HG02970 (cell line): ENCODE data around the gene PDK2.

Source experiments
- ATAC-seq: cut with Tn5 transposase; IDR thresholded peaks from one replicate; pipeline ENCODE4 v1.9.1; 2021; ENCODE audit warnings: mild to moderate bottlenecking, moderate library complexity, moderate number of reproducible peaks; ENCODE audit not compliant: unreplicated experiment, low FRiP score

The PDK2 gene

DNA sequence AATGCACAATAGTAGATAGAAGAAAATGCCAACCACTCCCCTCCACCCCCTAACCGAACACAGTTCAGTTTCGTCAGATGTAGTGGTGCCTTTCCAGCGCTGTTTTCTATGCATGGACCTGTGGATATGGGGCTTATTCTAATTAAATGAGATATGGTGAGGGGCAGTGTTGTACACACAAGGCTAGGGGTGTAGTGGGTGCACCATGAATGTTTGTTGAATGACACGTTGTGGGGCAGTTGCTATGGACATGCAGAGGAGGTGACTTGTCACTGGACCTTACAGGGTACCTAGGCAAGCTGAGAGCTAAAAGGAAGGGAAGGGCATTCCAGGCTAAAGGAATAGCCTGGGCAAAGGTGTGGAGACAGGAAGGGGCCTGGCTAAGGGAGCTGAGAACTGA, 3.4 kb downstream of the PDK2 start:
- ATAC-seq: no peak

DNA sequence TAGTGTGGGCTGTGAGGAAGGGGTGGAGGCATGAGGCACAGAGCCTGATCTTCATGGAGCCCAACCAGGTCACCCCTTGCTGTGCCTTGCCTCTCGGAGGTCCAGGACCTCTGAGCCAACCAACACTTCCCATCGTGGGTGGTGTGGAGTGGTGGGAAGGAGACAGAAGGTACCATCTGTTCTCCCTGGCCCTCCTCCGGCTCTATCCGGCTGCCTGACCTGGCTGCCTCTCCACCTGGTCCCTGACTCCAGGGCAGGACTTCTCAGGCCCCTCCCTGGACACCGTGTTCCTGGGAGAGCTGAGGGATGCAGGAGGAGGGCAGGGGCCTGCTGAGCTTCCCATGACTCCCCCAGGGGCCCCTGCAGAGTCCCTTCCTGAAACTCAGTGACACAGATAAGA, 3.9 kb downstream of the PDK2 start:
- ATAC-seq: no peak

DNA sequence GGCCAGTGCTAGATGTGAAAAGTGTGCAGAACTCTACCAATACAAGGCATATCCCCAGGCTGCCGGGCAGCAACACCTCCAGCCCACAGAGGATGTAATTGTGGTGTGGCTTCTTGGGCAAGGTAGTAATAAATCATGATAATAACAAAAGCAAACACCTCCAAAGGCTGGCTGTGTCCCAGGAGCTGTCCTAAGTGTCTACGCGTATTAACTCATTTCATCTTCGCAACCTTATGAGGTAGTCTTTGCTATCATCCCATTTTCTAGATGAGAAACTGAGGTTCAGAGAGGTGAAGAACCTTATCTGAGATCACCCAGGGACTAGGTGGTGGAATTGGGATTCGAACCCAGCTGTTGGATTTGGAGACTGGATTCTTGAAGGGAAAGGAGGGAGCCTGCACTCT, 5.3 kb downstream of the PDK2 start:
- no peak for ATAC-seq

- no peak for ATAC-seq
These were observed 5.8 kb downstream of the PDK2 start for GRCh38 chr17:50100921-50101345.

- ATAC-seq: no peak
These were observed 6.4 kb downstream of the PDK2 start for GRCh38 chr17:50101346-50102163.

- ATAC-seq: no peak
These were observed 7.2 kb downstream of the PDK2 start for GRCh38 chr17:50102164-50102991.

GRCh38 chr17:50103252-50103651, 8.1 kb downstream of the PDK2 start:
- ATAC-seq: no peak

DNA sequence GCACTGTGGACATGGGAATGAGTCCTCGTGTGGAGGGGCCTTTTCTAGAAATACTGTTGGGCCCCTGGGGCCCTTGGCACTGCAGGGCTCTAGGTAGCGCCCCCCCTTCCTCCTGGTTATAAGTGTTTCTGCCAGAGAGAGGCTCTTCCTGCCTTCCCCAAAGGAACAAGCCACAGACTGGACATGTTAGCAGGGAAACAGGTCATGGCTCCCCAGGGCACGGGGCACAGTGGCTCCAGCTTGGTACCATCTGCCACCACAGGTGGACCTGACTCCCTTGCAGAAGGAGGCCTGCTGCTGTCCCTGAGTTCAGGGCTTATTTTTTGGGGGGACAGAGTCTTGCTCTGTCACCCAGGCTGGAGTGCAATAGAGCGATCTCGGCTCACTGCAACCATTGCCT, 8.8 kb downstream of the PDK2 start:
- ATAC-seq: no peak

DNA sequence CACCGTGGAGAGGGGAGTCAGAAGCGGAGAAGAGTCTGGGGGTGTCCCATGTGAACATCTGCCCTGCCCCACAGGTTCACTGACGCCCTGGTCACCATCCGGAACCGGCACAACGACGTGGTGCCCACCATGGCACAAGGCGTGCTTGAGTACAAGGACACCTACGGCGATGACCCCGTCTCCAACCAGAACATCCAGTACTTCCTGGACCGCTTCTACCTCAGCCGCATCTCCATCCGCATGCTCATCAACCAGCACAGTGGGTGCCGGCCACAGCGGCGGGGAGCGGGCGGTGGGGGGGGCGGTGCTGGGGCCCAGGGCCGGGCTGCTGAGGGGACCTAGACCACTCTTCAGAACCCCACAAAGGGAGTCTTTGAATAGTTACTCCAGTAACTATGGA, 10.7 kb downstream of the PDK2 start:
- no peak for ATAC-seq

DNA sequence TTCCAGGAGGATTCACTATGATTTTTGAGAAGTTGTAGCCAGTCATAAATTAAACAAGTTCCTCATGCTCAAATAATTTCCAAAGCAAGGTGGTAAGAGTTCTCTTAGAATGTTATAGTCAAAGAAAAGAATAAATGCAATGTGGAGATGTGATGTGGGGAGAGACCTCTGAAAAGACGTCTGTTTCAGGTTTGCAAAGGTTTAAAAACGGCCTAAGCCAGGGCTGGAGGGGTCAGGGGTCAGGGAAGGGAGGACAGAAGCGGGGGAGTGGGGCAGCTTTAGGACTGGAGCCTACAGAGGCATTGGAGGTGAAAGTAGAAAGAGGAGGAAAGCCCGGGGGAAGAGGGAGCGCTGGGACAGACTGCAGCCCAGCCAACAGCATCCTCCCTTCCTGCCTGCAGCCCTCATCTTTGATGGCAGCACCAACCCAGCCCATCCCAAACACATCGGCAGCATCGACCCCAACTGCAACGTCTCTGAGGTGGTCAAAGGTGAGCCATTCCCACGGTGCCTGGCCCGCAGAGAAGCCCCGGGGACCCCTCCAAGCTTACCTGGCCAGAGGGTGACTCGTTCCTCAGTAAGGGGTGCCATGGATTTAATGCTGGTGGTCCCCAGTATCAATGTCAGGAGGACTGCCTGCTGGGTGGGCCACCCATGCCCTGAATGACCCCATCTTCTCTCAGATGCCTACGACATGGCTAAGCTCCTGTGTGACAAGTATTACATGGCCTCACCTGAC, 11.4 kb downstream of the PDK2 start:
- no peak for ATAC-seq

DNA sequence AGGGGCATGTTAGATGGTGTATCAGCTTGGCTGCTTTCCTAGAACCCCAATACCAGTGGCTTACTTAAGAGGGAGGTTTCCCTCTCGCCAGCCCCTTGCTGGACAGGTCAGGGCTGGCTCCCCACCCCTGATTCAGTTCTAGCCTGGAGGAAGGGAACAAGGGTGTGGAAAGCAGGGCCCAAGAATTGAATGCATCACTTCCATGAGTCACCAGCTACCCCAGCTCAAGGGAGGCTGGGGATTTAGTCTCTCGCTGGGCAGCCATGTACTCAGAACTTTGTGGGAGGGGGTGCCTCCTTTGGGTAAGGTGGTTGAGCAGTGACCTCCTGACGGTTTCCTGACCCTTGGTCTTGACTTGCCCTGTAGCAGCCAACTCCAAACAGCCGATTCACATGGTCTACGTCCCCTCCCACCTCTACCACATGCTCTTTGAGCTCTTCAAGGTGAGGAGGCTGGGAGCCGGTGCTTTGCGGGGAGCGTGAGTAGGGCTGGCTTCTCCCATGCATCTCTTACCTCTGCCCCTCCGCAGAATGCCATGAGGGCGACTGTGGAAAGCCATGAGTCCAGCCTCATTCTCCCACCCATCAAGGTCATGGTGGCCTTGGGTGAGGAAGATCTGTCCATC, 12.8 kb downstream of the PDK2 start:
- no peak for ATAC-seq

DNA sequence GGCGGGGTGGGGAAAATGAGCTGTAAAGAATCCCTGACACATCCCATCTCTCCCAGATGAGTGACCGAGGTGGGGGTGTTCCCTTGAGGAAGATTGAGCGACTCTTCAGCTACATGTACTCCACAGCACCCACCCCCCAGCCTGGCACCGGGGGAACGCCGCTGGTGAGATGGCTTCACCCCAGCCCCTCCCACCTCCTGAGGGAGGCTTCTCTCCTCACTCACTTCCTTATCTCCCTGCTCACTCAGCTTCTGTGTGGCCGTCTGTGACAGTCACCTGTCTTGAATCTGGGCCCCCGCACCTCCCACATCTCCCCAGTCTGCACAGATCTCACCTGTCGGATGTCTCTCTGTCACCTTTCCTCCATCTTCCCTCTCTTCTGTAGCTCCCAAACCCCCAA, 13.4 kb downstream of the PDK2 start:
- no peak for ATAC-seq

- no peak for ATAC-seq
These were observed 14.1 kb downstream of the PDK2 start for GRCh38 chr17:50109207-50109606.

DNA sequence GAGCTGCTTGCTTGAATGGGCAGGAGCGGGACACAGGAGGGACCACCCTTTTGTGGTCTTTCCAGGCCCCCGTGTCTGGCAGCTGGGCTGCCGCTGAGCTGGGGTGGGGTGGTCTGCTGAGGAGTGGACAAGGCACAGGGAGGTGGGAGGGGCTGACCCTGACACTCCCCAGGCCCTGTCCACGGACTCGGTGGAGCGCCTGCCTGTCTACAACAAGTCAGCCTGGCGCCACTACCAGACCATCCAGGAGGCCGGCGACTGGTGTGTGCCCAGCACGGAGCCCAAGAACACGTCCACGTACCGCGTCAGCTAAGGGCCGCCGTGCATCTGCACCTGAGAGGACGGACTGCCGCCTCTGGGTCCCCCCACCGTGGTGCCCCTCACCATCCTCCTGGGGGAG, 14.6 kb downstream of the PDK2 start:
- ATAC-seq: no peak

GRCh38 chr17:50110591-50111349, 15.6 kb downstream of the PDK2 start:
- no peak for ATAC-seq

DNA sequence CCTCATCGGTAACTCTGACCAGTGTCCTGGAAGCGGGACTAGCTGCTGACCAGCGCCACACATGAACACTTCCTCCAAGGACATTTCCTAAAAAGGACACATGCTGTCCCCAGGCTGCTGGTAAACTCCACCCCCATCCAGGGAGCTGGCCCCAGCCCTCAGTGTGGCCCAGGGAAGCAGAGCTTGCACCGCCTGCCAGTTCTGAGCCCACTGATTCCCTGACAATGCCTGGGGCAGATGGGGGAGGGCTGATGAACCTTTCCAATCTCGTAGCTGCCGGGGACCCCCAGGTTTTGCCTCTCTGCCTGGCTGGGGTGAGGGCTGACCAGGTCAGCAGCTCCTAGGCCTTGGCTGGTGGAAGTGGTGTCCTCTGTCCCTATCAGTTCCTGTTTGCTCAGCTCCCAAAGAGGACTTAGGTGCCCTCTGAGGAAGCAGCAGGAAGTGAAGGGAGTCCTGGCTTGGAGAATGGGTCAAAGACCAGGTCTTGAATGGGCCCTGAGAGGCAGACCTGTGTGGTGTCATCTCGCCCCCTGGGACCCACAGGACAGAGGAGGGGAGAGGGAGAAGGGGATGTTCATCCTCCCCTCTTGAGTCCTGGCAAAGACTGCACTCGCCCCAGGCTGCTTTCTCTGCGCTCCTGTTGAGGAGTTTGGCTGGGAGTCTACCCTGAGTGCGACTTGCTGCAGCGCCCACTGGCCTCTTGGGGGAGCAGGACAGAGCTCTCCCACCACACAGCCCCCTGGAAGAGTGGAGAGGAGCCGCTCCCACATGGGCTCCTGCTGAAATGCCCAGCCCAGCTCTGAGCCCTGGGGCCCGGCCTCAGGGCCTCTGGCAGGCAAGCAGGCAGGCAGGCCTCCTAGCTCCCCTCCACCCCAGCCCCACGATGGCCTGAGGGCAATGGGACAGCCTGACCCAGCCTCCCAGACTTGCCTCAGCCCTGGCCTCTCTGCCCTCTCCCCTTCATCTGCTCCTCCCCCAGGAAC, 16.8 kb downstream of the PDK2 start:
- no peak for ATAC-seq

DNA sequence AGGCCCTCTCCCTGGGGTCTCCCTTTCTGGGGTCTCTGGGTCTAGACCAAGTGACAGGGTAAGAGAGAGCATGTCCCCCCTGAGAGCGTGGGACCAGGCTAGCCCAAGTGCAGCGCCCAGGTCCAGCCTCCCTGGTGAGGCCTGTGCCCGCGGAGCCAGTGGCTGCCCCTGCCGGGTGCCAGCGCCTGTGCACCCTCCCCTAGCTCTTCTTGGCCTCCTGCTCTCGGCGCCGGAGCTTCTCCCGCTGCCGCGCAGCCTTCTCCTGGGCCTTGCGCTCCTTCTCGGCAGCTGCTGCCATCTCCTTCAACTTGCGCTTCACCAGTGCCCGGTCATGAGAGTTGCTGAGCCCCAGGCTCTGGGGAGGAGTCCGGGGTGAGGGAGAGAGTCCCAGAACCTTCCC, 17.5 kb downstream of the PDK2 start:
- ATAC-seq: no peak

GRCh38 chr17:50113624-50114320, 18.6 kb downstream of the PDK2 start:
- ATAC-seq: no peak
